GM21717 (cell line): ENCODE results near the gene USP48.

ENCODE experiments used
- ATAC-seq: cut with Tn5 transposase; IDR thresholded peaks from one replicate; pipeline ENCODE4 v1.9.1; 2021; ENCODE audit warnings: mild to moderate bottlenecking, moderate library complexity; ENCODE audit not compliant: unreplicated experiment

The USP48 gene

GRCh38 chr1:21657456-21658190 is 125.3 kb downstream of the USP48 start:
- ATAC-seq, result no peak

GRCh38 chr1:21655748-21656147 is 127.2 kb downstream of the USP48 start:
- ATAC-seq, result no peak

GRCh38 chr1:21655259-21655658 is 127.7 kb downstream of the USP48 start:
- ATAC-seq, result no peak

DNA sequence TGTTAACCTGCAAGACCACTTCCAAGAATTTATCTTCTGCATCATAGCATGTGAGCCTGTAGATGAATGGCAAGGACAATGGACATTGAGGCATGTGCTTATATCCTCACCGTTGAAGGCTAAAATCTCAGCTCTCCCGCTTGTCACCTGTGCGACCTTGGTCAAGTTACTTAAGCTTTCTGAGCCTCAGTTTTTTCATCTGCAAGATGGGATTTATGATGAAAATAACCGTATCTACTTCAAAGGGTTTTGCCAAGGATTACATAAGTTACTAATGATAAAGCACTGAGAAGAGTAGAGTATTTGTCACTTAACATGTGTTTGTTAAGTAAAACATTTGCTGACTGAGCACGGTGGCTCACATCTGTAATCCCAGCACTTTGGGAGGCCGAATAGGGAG is 128.7 kb downstream of the USP48 start:
- ATAC-seq, result no peak

DNA sequence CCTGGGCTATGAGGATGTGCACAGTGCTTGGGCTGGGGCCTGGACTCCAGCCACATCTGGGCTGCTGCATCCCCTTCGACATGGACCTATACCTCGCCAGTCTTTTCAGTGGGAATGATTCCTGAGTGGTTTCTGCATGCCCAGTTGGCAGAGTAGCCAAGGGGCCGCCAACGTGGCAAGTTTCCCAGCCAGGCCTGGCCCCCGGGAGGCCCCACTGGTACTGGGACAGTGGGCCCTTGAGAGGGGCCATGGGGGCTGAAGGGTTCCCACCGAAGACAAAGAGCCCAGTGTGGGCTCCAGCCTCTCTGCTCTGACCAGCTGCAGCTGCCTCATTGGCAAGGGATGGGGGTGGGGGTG is 129.2 kb downstream of the USP48 start:
- ATAC-seq, result no peak

GRCh38 chr1:21652937-21653743 is 129.8 kb downstream of the USP48 start:
- no peak for ATAC-seq

DNA sequence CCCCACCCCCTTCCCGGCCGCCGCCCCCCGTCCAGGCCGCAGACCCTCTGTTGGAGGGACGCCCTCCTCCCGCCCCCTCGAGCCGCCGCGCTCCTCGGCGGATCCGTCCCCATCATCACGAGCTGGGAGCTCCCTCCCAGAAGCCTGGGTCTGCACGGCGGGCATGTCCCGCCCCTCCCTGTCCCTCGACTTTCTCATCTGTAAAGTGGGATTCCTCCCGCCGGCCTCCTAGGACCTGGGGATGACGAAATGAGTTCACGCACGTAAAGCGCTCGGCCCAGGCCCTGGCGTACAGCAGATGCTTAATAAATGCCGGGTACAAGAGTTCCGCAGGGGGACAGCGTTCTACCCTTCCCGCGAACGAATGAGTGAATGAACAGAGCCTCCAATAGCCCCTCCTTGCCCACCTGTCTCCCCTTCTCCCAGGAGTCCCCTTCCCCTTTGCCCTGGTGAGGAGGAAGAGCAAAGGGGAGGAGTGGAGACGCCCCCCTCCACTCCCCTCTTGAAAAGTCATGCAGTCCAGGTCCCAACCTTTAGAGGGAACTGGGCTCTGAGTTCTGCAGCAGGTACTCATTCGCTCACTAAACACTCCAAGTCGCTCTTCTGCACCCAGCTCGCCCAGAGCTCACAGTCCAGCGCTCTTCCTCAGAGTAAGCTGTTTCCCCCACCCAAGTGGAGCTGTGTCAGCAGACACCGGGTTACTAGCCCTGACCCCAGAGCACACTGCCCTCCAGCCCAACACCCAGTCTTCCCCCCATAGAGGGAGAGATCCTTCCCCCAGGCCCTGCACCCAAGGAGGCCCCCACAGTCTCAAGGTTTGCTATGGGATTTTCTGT is 130.6 kb downstream of the USP48 start:
- no peak for ATAC-seq

- no peak for ATAC-seq
Measured at GRCh38 chr1:21651214-21652042, 131.5 kb downstream of the USP48 start.

DNA sequence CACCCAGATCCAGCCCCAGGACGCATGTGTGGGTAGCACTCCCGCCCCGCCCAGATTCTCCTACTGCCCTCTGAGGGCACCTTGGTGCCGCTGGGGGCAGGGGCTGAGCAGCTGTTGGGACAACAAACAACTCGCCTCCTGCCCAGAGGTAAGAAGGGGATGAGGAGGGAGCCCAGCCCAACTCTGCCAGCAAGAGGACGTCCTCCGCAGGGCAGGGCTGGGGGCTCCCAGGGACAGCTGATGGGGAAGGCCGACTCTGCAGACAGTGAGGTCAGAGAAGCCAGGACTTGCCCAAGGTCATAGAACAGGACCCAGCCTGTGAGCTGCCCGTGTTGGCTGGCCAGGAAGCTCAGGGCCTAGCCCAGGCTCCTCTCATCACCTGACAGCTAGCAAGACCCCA is 132.5 kb downstream of the USP48 start:
- no peak for ATAC-seq

- ATAC-seq, result no peak
Measured at GRCh38 chr1:21649315-21649714, 133.6 kb downstream of the USP48 start.

- ATAC-seq, result no peak
Measured at GRCh38 chr1:21648791-21649190, 134.2 kb downstream of the USP48 start.

DNA sequence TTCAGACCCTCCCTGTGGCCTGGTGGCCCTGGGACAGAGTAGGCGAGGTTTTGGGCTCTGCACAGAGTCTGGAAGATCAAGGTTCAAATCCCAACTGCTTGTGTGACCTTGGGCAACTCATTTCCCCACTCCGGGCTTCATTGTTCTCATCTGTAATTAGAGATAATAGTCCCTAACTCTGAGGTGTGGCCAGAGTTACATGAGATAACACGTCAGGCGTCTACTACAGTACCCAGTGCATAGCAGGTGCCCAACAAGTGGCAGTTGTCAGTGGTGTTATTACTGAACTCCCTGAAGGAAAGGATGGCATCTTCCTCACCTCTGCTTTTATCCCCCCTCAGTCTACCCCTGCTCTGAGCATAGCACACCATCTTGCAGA is 134.6 kb downstream of the USP48 start:
- ATAC-seq, result no peak

GRCh38 chr1:21647431-21648351 is 135.3 kb downstream of the USP48 start:
- ATAC-seq, result no peak

DNA sequence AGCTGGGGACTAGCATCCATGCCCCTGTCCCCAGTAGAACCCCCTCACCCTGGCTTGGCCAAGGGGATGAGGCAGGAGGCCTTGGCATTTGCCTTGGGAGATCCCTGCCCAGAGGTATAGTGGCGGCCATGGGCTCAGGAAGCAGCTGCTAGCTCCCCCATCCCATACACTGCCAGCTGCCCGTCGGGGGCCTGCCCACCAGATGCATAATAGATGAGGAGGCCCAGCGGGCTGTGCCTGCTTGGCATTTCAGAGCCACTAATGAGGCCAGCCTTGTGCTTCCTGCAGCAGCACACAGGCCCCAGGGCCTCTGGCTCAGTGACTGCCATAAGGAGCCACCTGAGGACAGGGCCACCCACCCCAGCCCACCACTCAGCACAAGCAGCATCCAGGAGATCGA is 137.4 kb downstream of the USP48 start:
- no peak for ATAC-seq

DNA sequence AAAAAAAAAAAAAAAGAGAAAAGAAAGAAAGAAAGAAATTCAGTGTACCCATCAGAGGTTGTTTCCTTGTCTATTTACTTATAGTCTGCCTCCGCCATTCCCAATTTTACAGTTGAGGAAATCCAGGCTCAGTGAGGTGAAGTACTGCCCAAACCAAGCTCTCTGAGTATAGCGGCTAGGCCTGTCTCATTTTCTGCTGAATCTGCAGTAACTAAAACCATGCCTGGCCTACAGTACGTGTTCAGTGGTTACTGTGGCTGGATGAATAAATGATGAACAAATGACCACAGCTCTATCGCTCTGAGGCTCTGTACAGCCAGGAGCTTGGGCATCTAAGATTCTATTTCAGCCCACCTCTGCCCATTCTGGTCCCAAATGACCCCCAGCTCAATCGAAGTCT is 138.0 kb downstream of the USP48 start:
- no peak for ATAC-seq

- ATAC-seq, result no peak
Measured at GRCh38 chr1:21644348-21644747, 138.6 kb downstream of the USP48 start.

- ATAC-seq, result no peak
Measured at GRCh38 chr1:21643624-21644023, 139.3 kb downstream of the USP48 start.

GRCh38 chr1:21641967-21642739 is 140.8 kb downstream of the USP48 start:
- no peak for ATAC-seq

GRCh38 chr1:21641537-21641936 is 141.4 kb downstream of the USP48 start:
- no peak for ATAC-seq
